Measurements from ENCODE around the gene ELF4.

Gene ELF4

DNA sequence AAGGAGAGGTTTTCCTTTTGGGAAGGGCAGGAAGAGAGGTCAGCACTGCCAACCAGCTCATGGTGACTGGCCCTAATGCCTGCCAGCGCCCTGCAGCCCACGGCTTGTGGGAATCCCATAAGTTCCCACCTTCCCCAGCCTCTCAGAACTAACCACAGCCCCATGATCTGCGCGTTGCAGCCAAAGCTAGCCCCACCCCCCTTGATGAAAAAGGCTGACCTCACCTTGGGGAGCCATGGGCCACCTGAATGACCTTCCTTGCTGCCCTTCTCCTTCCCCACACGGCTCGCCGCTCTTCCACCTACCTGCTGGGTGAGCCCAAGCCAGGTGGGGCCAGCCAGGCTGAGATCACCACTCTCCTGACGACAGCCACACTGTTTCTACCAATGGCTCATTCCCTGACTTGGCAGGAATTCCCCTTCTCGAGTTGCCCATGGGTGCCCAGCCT is 3.9 kb upstream of the ELF4 start:
- DNase-seq (ENCODE audit: low spot score) = no peak

- DNase-seq (ENCODE audit: low spot score) = peak; percentile 39
These were observed 1.2 kb upstream of the ELF4 start for GRCh38 chrX:130111220-130112154.

DNA sequence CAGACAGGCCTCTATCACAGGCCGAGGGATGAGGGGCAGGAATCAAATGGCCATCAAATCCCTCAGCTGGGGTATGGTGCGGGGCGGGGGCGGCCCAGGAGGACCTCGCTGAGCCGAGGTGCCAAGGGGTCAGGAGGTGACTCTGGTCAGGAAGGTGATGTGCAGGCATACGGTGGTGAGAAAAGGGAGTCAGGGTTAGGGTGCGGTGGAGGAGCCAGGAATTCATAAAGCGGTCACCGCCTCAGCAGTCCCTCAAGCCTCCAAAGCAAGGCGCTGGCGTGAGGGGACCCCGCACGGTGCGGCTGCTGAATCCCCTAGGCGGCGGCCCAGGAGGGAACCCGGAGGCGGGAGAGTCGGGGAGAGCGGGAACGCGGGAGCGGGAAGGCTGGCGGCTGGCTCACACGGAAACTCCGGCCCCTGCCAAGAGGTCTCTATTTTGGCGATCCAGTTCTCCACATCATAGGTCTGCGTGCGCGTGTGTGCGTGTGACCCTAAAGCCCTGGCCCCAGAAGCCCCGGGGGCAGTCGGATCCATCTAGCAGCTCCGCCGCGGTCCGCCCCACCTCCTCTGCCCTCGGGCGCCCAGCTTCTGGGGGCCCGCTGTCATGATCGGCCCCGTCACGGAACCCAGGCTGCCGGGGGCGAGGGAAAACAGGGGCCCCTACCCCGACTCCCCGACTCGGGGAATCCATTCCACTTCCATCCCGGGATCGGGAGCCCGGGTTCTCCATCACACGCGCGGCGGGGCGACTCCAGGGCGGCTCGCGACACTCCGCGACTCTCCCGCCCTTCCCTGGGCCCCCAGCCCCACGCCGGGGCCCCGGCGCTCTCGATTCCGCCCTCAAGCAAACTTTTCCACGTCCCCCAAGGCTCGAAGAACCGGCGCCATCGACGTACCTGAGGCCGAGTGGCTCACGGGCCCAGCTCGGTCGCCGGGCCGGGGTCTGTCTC is 593 bp downstream of the ELF4 start:
- DNase-seq (ENCODE audit: low spot score) = peak; percentile 28

- peak; percentile 65 for DNase-seq (ENCODE audit: low spot score)
These were observed 1.5 kb downstream of the ELF4 start for GRCh38 chrX:130108647-130109428.

GRCh38 chrX:130106071-130106470 is 4.2 kb downstream of the ELF4 start:
- no peak for DNase-seq (ENCODE audit: low spot score)

GRCh38 chrX:130105244-130105643 is 5.1 kb downstream of the ELF4 start:
- DNase-seq (ENCODE audit: low spot score) = no peak

DNA sequence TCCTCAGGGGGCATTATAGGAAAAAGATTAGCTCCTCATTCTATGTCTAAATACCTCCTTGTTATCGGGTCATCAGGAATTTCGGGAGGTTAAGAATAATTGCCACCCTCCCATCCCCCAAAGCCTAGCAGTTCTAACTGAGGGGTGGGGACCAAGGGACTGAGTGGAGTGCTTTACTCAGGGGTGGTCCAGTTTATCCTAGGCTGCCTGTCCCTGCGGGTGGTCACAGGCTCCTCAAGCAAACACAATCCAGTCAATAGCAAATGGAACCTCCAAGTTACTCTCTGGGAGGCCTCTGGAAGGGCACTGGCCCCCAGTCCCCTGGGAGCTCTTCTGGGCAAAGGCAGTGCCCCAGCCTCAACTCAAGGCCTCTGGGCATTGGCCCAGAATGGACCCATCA is 6.7 kb downstream of the ELF4 start:
- DNase-seq (ENCODE audit: low spot score) = no peak

GRCh38 chrX:130100180-130100579 is 10.1 kb downstream of the ELF4 start:
- DNase-seq (ENCODE audit: low spot score) = peak; percentile 73

GRCh38 chrX:130098210-130098552 is 12.1 kb downstream of the ELF4 start:
- no peak for DNase-seq (ENCODE audit: low spot score)

- no peak for DNase-seq (ENCODE audit: low spot score)
These were observed 12.6 kb downstream of the ELF4 start for GRCh38 chrX:130097507-130098209.

- no peak for DNase-seq (ENCODE audit: low spot score)
These were observed 14.9 kb downstream of the ELF4 start for GRCh38 chrX:130095249-130096030.

DNA sequence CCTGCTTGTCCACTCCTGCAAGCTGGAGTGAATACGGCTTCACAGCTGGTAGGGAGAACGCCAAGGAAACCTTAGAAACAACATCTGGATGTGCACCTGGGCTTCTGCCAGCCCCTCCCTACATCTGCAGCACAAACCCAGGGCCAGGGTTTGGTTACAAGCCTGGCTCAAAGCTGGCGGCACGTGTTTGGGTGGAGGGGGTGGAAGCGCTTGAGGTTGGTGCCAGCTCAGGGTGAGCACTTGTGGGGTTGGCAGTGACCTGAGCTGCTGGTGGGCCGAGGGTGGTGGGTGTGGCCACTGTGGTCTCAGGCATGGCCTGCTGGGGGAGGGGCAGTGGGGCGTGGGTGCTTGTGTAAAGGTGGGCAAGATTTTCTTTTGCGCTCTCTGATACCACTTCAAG is 15.6 kb downstream of the ELF4 start:
- DNase-seq (ENCODE audit: low spot score) = no peak

DNA sequence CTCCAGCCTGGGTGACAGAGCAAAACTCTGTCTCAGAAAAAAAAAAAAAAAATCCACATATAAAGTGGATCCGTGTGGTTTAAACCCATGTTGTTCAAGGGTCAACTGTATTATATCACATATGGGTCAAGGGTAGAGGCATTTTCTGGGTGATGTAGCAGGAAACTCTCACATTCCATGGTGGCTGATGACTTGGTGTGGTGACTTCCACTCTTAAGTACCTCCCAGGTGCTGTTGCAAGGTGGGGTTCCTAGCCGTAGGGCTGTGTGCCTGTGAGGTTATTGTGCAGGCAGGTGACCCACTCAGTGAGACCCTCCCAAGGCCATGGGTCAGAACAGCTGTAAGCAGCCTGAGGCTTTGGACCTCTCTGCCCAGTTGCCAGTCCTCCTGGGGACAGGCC is 17.0 kb downstream of the ELF4 start:
- DNase-seq (ENCODE audit: low spot score) = no peak

DNA sequence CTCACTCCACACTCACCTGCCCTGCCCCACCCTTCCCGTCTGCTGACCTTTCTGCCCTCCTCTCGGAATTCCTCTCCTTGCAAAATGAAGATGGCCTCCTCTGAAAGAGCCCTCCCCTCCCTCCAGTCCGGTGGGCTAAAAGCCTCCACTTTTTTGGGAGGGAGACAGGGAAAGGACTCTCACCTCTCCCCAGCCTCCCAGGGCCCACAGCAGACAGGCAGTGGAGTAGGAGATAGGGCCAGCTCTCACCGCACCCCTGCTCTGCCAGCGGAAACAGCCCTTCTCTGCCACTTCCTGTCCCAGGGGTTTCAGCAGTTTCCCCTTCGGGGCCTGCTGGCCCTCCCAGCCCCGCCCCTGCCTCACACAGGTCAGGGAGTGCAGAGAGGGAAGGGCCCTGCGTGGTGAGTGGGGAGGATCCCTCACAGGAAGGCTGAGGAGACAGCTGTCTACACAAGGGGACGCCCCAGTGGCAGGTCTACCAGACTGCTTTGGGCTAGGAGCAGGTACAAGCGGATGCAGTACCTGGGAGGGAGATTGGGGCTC is 18.2 kb downstream of the ELF4 start:
- DNase-seq (ENCODE audit: low spot score) = no peak

GRCh38 chrX:130090364-130090763 is 19.9 kb downstream of the ELF4 start:
- DNase-seq (ENCODE audit: low spot score) = no peak

DNA sequence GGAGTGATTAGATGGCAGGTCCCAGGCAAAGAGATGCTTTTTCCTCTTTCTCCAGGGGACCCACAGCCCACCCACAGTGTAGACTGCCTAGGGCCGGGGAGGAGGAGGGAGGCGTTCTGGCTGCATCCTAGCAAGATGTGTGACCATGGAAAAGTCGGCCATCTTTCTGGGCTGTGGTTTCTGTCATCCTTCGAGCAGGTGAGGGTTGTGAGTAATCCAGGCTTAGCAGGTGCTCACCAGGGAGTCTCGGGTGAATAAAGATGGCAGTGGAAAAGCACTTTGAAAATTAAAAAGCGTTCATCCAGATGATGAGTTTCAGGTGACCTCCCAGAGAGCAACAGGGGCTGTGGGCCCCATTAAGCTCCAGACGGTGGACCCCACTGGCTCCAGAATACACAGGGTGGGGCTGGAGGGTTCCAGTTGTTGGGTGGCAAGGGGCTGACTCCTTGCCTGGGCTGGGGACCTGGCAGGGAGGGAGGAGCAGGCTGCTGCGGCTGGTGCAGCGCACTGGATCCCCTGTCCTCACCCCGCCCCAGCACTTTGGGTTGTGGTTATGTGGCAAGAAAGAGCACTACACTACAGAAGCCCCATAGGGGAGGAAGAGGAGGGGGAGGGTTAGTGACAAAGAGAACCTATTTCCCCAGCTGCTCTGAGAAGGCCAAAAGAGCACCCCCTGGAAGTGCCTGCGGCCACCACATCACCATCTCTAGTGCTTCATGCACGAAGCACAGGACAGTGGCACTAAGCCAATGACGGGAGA is 23.7 kb downstream of the ELF4 start:
- no peak for DNase-seq (ENCODE audit: low spot score)

- DNase-seq (ENCODE audit: low spot score) = peak; percentile 18
These were observed 24.5 kb downstream of the ELF4 start for GRCh38 chrX:130085551-130086446.

DNA sequence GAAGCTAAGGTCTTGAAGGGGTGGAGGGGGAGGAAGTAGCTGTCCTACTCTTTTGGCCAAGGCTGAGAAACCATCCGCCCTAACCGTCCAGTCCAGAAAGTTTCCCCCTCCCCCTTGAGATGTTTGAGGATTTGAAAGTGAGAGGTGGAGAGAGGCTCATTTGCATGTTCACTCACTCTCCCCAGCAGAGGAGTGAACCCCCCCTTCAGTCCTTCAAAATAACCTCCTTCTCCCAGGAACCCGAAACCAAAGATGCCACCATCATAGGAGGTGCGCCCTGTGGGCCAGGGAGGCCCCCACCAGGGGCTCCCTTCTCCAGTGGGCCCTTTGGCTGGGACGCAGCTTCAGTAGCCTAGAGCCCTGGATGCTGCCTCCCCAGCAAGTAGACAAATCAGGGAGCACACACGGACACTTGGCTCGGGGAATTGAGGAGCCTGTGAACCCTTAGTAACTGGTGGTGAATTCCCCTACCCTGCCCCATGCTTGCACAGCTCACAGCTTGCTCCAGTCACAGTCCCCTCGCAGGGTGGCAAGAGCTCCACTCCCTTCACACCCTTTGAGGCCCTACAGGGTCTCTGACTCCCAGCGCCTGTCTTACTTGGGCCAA is 25.6 kb downstream of the ELF4 start:
- no peak for DNase-seq (ENCODE audit: low spot score)
